Spleen (tissue), 7 donors: ENCODE data around the gene DBNDD1.

ENCODE experiments used
- POLR2A ChIP-seq, 3 donors: fragments of 450-650 bp; IDR thresholded peaks; one replicate each; pipeline ENCODE4 v1.5.1; 2017; ENCODE audit warnings: antibody characterized with exemption in 3 of 3, mild to moderate bottlenecking in 1 of 3
- POLR2AphosphoS5 ChIP-seq, 3 donors: sonication (generic); formaldehyde crosslinking; IDR thresholded peaks; one replicate each; pipeline ENCODE4 v1.5.1; 2017; ENCODE audit warnings: antibody characterized with exemption in 3 of 3
- TF ChIP-seq, protein P1 (sequence below), 11 experiments: fragments of 200-600 bp in 7 of 11; fragments of 450-650 bp in 4 of 11; sonication (generic) in 4 of 11; IDR thresholded peaks in 8 of 11; conservative IDR thresholded peaks in 3 of 11; 1 replicate in 7 of 11; 2 replicates in 4 of 11; pipeline versions ENCODE4 v1.4.0 to v1.8.0; 2016 to 2021; ENCODE audit warnings: antibody characterized with exemption in 11 of 11, inconsistent platforms in 4 of 11, mild to moderate bottlenecking in 1 of 11
- donor health status: DM: no; HTN: no; CAD: no; lungs with moderate emphysema.
- donor health status: DM: no; HTN: no; CAD: no.
- donor health status: DM: no; HTN: no; CAD: no.

- TF ChIP-seq, protein P1, sequence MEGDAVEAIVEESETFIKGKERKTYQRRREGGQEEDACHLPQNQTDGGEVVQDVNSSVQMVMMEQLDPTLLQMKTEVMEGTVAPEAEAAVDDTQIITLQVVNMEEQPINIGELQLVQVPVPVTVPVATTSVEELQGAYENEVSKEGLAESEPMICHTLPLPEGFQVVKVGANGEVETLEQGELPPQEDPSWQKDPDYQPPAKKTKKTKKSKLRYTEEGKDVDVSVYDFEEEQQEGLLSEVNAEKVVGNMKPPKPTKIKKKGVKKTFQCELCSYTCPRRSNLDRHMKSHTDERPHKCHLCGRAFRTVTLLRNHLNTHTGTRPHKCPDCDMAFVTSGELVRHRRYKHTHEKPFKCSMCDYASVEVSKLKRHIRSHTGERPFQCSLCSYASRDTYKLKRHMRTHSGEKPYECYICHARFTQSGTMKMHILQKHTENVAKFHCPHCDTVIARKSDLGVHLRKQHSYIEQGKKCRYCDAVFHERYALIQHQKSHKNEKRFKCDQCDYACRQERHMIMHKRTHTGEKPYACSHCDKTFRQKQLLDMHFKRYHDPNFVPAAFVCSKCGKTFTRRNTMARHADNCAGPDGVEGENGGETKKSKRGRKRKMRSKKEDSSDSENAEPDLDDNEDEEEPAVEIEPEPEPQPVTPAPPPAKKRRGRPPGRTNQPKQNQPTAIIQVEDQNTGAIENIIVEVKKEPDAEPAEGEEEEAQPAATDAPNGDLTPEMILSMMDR (IDR thresholded peaks at IDR 0.05 in 8 of 11, conservative IDR thresholded peaks at IDR 0.05 in 3 of 11), result no peak
- TF ChIP-seq POLR2A (IDR thresholded peaks at IDR 0.05), result no peak
- TF ChIP-seq POLR2AphosphoS5 (IDR thresholded peaks at IDR 0.05), result peak in 2 of 3 donors; percentile 7 to 13
Observed at GRCh38 chr16:90044111-90044551, 24.9 kb upstream of the DBNDD1 start.
